Measurements from ENCODE around the gene DZANK1. TPM values are rescaled to one million over a fixed set of nuclear protein-coding genes. Genes with fewer than 3 reads are reported as not detected.

Gene DZANK1
- polyA plus RNA-seq, 1 of the 3 experiments (the other 2 are of a cell fraction) = 3.3 TPM

DNA sequence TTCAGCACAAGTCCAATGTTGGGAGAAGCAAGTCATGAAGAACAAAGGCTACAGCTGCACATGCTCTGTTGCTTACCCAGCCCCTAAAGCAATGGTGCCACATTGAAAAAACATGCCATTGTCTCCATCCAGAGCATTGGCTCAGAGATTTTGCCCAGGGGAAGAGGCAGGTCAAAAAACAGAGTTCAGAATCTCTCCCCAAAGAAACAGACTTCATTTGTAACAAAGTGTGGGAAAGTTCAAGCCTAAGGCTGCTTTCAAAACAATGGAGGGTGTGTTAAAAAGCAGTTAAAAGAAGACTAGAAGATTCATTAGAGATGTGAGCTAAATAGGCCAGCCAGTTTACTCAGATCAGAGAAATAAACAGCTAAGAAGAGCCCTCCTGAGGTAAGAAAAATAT lies 63.6 kb downstream of the DZANK1 start (continued):
- TF ChIP-seq, protein P1, sequence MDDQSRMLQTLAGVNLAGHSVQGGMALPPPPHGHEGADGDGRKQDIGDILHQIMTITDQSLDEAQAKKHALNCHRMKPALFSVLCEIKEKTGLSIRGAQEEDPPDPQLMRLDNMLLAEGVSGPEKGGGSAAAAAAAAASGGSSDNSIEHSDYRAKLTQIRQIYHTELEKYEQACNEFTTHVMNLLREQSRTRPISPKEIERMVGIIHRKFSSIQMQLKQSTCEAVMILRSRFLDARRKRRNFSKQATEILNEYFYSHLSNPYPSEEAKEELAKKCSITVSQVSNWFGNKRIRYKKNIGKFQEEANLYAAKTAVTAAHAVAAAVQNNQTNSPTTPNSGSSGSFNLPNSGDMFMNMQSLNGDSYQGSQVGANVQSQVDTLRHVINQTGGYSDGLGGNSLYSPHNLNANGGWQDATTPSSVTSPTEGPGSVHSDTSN (IDR thresholded peaks at IDR 0.05) = no peak
- TF ChIP-seq JUND (IDR thresholded peaks at IDR 0.05) (no peak), MEF2A (IDR thresholded peaks at IDR 0.05; ENCODE audit: borderline replicate concordance, low read depth) (no peak), FOSL2 (IDR thresholded peaks at IDR 0.05; ENCODE audit: borderline replicate concordance, low read depth) (no peak)
- TF ChIP-seq, protein P2, sequence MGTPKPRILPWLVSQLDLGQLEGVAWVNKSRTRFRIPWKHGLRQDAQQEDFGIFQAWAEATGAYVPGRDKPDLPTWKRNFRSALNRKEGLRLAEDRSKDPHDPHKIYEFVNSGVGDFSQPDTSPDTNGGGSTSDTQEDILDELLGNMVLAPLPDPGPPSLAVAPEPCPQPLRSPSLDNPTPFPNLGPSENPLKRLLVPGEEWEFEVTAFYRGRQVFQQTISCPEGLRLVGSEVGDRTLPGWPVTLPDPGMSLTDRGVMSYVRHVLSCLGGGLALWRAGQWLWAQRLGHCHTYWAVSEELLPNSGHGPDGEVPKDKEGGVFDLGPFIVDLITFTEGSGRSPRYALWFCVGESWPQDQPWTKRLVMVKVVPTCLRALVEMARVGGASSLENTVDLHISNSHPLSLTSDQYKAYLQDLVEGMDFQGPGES (IDR thresholded peaks at IDR 0.05; ENCODE audit: low read depth, low read length) = no peak

DNA sequence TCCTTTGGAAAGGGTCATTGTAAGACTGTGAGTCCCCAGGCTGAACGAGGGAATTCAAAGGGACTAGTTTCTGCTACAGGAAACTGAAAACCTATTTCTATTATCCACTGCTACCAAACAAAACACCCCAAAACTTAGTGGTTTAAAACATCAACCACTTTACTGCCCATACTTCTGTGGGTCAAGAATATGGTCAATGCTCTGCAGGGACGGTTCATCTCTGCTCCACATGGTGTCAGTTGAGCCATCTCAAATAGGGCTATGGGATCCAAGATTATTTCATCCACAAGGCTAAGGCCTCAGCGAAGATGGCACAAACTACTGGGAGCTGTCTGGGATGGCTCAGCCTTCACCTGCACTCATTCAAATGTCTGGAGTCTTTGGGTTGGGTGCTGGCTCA lies 65.5 kb downstream of the DZANK1 start:
- H3K4me3 ChIP-seq (ENCODE audit: low read depth in 2 of 2, low read length in 1 of 2) = no peak overlapping the region
- no peaks in the 10 kb centered on the region for H3K27me3 ChIP-seq (ENCODE audit: insufficient read depth)
- H3K27ac ChIP-seq (ENCODE audit: low read depth in 2 of 2, low read length in 1 of 2) = no peak overlapping the region
- no peaks in the 10 kb centered on the region for H3K9me2 ChIP-seq
- ChIA-PET POLR2A (no interaction called here), CTCF (no interaction called here)
- H4K20me1 ChIP-seq (ENCODE audit: insufficient read depth) = no peaks in the 10 kb centered on the region
- no peak overlapping the region for H3K9ac ChIP-seq
- TF ChIP-seq, protein P3, sequence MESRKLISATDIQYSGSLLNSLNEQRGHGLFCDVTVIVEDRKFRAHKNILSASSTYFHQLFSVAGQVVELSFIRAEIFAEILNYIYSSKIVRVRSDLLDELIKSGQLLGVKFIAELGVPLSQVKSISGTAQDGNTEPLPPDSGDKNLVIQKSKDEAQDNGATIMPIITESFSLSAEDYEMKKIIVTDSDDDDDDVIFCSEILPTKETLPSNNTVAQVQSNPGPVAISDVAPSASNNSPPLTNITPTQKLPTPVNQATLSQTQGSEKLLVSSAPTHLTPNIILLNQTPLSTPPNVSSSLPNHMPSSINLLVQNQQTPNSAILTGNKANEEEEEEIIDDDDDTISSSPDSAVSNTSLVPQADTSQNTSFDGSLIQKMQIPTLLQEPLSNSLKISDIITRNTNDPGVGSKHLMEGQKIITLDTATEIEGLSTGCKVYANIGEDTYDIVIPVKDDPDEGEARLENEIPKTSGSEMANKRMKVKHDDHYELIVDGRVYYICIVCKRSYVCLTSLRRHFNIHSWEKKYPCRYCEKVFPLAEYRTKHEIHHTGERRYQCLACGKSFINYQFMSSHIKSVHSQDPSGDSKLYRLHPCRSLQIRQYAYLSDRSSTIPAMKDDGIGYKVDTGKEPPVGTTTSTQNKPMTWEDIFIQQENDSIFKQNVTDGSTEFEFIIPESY (IDR thresholded peaks at IDR 0.05; ENCODE audit: borderline replicate concordance, low read depth) = no peak
- TF ChIP-seq NRF1 (IDR thresholded peaks at IDR 0.05; ENCODE audit: low read depth, low read length) (no peak), POLR2AphosphoS5 (IDR thresholded peaks at IDR 0.05; ENCODE audit: low read depth, low read length) (no peak)
- TF ChIP-seq, protein P2 (IDR thresholded peaks at IDR 0.05; ENCODE audit: low read depth, low read length) = no peak
- H2AFZ ChIP-seq (ENCODE audit: low read depth) = no peak overlapping the region
- WGBS (ENCODE audit: low lambda C conversion rate) = 83% methylated on average over 3 of the region's 3 CpGs
- no peaks in the 10 kb centered on the region for H3F3A ChIP-seq (replicated peaks; ENCODE audit: insufficient read depth)
- H3K79me2 ChIP-seq (ENCODE audit: insufficient read depth) = no peaks in the 10 kb centered on the region
- no peaks in the 10 kb centered on the region for H3K4me1 ChIP-seq (ENCODE audit: control insufficient read depth in 1 of 2, insufficient read depth in 2 of 2, low read depth in 1 of 2, low read length in 1 of 2)
- no peak for DNase-seq
- H3K36me3 ChIP-seq (replicated peaks in 1 of 2; ENCODE audit: control insufficient read depth in 1 of 2, insufficient read depth in 2 of 2, low read length in 1 of 2) = peaks cover 0 to 11% of the 10 kb centered on the region in 2 experiments
- no peak overlapping the region for H3K4me2 ChIP-seq
- H3K9me3 ChIP-seq = no peaks in the 10 kb centered on the region

DNA sequence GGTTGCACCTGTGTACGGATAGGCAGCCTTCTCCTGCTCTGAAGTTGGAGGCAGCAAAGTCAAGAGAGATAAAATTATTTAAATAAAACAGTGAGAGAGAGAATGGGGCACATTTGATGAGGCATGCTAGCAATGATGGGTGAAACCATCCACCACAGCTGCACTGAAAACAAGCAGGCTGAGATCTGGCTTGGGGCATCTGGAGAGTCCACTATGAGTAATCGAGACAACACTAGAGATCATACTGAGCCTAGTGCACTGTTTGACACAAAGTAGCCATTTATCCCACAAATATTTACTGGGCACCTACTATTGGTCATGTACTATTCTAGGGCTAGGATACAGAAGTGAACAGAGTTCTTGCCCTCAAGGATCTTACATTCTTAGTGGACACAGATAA lies 66.4 kb downstream of the DZANK1 start:
- Histone ChIP-seq H3K9me2 (no peaks in the 10 kb centered on the region), H3K9ac (no peak overlapping the region), H3K4me1 (ENCODE audit: control insufficient read depth in 1 of 2, insufficient read depth in 2 of 2, low read depth in 1 of 2, low read length in 1 of 2) (no peaks in the 10 kb centered on the region), H3K27me3 (ENCODE audit: insufficient read depth) (no peaks in the 10 kb centered on the region), H3K4me2 (no peak overlapping the region), H3K79me2 (ENCODE audit: insufficient read depth) (no peaks in the 10 kb centered on the region), H3K4me3 (ENCODE audit: low read depth in 2 of 2, low read length in 1 of 2) (no peak overlapping the region), H3K27ac (ENCODE audit: low read depth in 2 of 2, low read length in 1 of 2) (no peak overlapping the region), H3F3A (replicated peaks; ENCODE audit: insufficient read depth) (no peaks in the 10 kb centered on the region), H4K20me1 (ENCODE audit: insufficient read depth) (no peaks in the 10 kb centered on the region), H2AFZ (ENCODE audit: low read depth) (no peak overlapping the region), H3K36me3 (replicated peaks in 1 of 2; ENCODE audit: control insufficient read depth in 1 of 2, insufficient read depth in 2 of 2, low read length in 1 of 2) (peaks cover 0 to 11% of the 10 kb centered on the region in 2 experiments), H3K9me3 (no peaks in the 10 kb centered on the region)
- CTCF ChIA-PET = no interaction called here
- 77% methylated on average over 2 of the region's 2 CpGs for WGBS (ENCODE audit: low lambda C conversion rate)
- TF ChIP-seq EP300 (IDR thresholded peaks at IDR 0.05; ENCODE audit: borderline replicate concordance in 1 of 2, low read depth in 1 of 2, low read length in 1 of 2) (no peak), FOSL2 (IDR thresholded peaks at IDR 0.05; ENCODE audit: borderline replicate concordance, low read depth) (no peak), FOXM1 (IDR thresholded peaks at IDR 0.05; ENCODE audit: low read depth) (no peak), GATA2 (CRISPR knock-in tag; IDR thresholded peaks at IDR 0.05) (no peak)
- TF ChIP-seq, protein P4, sequence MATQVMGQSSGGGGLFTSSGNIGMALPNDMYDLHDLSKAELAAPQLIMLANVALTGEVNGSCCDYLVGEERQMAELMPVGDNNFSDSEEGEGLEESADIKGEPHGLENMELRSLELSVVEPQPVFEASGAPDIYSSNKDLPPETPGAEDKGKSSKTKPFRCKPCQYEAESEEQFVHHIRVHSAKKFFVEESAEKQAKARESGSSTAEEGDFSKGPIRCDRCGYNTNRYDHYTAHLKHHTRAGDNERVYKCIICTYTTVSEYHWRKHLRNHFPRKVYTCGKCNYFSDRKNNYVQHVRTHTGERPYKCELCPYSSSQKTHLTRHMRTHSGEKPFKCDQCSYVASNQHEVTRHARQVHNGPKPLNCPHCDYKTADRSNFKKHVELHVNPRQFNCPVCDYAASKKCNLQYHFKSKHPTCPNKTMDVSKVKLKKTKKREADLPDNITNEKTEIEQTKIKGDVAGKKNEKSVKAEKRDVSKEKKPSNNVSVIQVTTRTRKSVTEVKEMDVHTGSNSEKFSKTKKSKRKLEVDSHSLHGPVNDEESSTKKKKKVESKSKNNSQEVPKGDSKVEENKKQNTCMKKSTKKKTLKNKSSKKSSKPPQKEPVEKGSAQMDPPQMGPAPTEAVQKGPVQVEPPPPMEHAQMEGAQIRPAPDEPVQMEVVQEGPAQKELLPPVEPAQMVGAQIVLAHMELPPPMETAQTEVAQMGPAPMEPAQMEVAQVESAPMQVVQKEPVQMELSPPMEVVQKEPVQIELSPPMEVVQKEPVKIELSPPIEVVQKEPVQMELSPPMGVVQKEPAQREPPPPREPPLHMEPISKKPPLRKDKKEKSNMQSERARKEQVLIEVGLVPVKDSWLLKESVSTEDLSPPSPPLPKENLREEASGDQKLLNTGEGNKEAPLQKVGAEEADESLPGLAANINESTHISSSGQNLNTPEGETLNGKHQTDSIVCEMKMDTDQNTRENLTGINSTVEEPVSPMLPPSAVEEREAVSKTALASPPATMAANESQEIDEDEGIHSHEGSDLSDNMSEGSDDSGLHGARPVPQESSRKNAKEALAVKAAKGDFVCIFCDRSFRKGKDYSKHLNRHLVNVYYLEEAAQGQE (IDR thresholded peaks at IDR 0.05; ENCODE audit: low read depth, low read length) = no peak
- POLR2A ChIA-PET = no interaction called here
- no peak for DNase-seq

Data from SK-N-SH (cell line).